ENCODE measurements around the gene LPAR2. TPM values are rescaled to one million over a fixed set of nuclear protein-coding genes. Genes with fewer than 3 reads are reported as not detected.
"Not testable (repeated sequence)": the region's sequence is repeated elsewhere in the genome, so short reads cannot be mapped to it uniquely, and the experiment has no call there.

The LPAR2 gene
- total RNA-seq, 3 donors from 2014 or later = 10.9 to 30.0 (median 17.1) TPM

- TF ChIP-seq, protein P1, sequence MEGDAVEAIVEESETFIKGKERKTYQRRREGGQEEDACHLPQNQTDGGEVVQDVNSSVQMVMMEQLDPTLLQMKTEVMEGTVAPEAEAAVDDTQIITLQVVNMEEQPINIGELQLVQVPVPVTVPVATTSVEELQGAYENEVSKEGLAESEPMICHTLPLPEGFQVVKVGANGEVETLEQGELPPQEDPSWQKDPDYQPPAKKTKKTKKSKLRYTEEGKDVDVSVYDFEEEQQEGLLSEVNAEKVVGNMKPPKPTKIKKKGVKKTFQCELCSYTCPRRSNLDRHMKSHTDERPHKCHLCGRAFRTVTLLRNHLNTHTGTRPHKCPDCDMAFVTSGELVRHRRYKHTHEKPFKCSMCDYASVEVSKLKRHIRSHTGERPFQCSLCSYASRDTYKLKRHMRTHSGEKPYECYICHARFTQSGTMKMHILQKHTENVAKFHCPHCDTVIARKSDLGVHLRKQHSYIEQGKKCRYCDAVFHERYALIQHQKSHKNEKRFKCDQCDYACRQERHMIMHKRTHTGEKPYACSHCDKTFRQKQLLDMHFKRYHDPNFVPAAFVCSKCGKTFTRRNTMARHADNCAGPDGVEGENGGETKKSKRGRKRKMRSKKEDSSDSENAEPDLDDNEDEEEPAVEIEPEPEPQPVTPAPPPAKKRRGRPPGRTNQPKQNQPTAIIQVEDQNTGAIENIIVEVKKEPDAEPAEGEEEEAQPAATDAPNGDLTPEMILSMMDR (IDR thresholded peaks at IDR 0.05) = no peak
- peak; percentile 10 for ATAC-seq
- intact Hi-C loops (cut with DNase I, micrococcal nuclease) = no loop called here
Observed at GRCh38 chr19:19602713-19603324, 25.2 kb downstream of the LPAR2 start.

DNA sequence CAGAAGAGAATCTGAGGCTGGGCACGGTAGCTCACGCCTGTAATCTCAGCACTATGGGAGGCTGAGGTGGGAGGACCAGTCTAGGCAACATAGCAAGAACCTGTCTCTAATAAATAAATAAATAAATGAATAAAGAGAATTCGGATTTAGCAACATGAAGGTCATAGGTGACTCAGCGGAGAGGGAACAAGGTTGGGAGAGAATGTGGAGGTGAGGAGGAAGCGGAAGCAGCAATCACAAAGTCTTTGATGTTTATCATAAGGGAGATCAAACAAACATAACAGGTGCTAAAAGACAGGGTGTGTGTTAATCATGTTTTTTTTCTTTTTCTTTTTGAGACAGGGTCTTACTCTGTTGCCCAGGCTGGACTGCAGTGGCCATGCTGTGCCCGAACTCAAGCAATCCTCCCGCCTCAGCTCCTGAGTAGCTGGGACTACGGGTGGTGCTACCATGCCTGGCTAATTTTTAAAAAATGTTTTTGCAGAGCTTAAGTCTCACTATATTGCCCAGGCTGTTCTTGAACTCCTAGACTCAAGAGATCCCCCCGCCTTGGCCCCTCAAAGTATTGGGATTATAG is 25.8 kb downstream of the LPAR2 start:
- Histone ChIP-seq H3K36me3 (ENCODE audit: low read depth) (no peaks in the 10 kb centered on the region), H3K4me1 (ENCODE audit: low read depth) (peaks cover 13% of the 10 kb centered on the region), H3K9me3 (no peaks in the 10 kb centered on the region), H3K4me3 (no peak overlapping the region)
- intact Hi-C loops (cut with DNase I, micrococcal nuclease) = no loop called here
- ATAC-seq (peak; percentile 67), DNase-seq (peak in 1 of 3 donors; percentile 50)
- TF ChIP-seq, protein P1 (IDR thresholded peaks at IDR 0.05) = no peak

More at GRCh38 chr19:19602713-19603324, 25.2 kb downstream of the LPAR2 start:
- no peaks in the 10 kb centered on the region for H3K9me3 ChIP-seq
- peaks cover 13% of the 10 kb centered on the region for H3K4me1 ChIP-seq (ENCODE audit: low read depth)
- no peak for DNase-seq
- no peaks in the 10 kb centered on the region for H3K36me3 ChIP-seq (ENCODE audit: low read depth)
- H3K4me3 ChIP-seq = no peak overlapping the region

GRCh38 chr19:19600793-19601330 is 27.2 kb downstream of the LPAR2 start:
- TF ChIP-seq, protein P1 (IDR thresholded peaks at IDR 0.05) = no peak
- DNase-seq (no peak), ATAC-seq (no peak)
- H3K4me1 ChIP-seq (ENCODE audit: low read depth) = peaks cover 13% of the 10 kb centered on the region
- H3K9me3 ChIP-seq = no peaks in the 10 kb centered on the region
- intact Hi-C loops (cut with DNase I, micrococcal nuclease) = no loop called here
- no peaks in the 10 kb centered on the region for H3K36me3 ChIP-seq (ENCODE audit: low read depth)
- no peak overlapping the region for H3K4me3 ChIP-seq

GRCh38 chr19:19598728-19599451 is 29.1 kb downstream of the LPAR2 start:
- H3K9me3 ChIP-seq; DNase-seq; H3K36me3 ChIP-seq (ENCODE audit: low read depth); intact Hi-C loops (cut with DNase I, micrococcal nuclease); H3K4me3 ChIP-seq: not testable (repeated sequence)
- H3K4me1 ChIP-seq (ENCODE audit: low read depth) = peaks cover 19% of the 10 kb centered on the region
- ATAC-seq = peak; percentile 31

GRCh38 chr19:19597809-19598306 is 30.2 kb downstream of the LPAR2 start:
- TF ChIP-seq, protein P1 (IDR thresholded peaks at IDR 0.05) = no peak
- no peaks in the 10 kb centered on the region for H3K9me3 ChIP-seq
- no peaks in the 10 kb centered on the region for H3K36me3 ChIP-seq (ENCODE audit: low read depth)
- intact Hi-C loops (cut with DNase I, micrococcal nuclease) = no loop called here
- peaks cover 15% of the 10 kb centered on the region for H3K4me1 ChIP-seq (ENCODE audit: low read depth)
- ATAC-seq (peak; percentile 45), DNase-seq (no peak)
- no peak overlapping the region for H3K4me3 ChIP-seq

Measured in mucosa of descending colon (tissue), 3 donors.